Measurements from ENCODE around the gene ZNF70. TPM values are rescaled to one million over a fixed set of nuclear protein-coding genes. Genes with fewer than 3 reads are reported as not detected.

ZNF70 gene
- total and polyA plus RNA-seq, 9 of the 15 experiments (the other 6 are each of a cell fraction or from before 2014, with no cell fraction given), result 0.14 to 3.3 (median 1.4) TPM

DNA sequence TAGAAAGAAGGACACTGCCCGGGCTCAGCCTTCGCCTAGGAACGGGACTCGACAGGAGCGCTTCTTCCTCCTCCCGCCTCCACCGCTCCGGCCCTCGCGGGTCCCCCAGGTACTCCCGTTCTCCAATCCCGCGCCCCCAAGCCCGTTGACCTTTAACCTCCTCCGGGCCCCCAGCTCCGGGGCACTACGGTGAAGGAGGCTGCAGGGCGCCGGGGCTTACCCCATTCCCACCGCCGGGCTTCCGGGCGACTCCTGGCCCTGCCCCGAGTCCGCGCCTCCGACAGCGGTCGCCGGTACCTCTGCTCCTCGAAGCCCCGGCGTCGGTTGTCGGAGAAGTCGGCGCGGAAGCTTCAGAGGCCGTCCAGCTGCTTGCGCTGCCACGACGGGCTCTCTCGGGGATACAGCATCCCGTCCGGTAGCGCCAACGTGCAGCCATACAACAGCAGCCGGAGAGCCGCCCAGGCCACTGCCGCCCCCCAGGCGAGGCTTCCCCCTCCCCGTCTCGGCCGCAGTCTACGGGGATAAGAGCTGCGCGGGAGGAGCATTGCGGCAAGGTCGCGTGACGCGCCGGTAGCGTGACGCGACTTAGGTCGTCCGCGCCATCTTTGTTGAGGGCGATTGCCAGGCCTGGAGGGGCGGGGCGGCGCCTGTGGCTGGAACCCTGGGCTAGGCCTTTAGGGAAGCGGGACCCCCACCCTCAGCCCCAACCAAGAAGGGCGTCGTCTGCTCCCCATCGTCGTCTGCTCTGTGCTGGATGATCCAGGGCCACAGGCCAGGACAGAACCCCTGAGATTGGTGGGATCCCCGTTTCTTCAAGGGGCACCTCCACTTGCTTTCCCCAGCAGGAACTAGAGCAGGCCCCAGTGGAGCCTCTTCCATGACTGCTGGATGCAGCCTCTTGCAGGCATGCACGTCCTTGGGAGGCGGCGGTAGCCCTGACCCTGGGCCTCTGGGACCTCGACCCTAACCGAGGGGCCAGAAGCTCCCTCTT is 33.8 kb downstream of the ZNF70 start (continued):
- TF ChIP-seq ATF7 (IDR thresholded peaks at IDR 0.05) (peak; percentile 59; the same call in 1 of the 2 replicates), GABPB1 (CRISPR knock-in tag; IDR thresholded peaks at IDR 0.05) (peak; percentile 74), ATF1 (CRISPR knock-in tag; IDR thresholded peaks at IDR 0.05) (peak; percentile 86), ATF1 (tag; IDR thresholded peaks at IDR 0.05) (peak; percentile 99), ZNF584 (CRISPR knock-in tag; IDR thresholded peaks at IDR 0.05; ENCODE audit: low read depth) (0 out of 2 replicates have a peak, but pooled peaks have one; percentile 32), EZH2 (IDR thresholded peaks at IDR 0.05; ENCODE audit: borderline replicate concordance, low read depth, low read length) (no peak), POU5F1 (IDR thresholded peaks at IDR 0.05; ENCODE audit: borderline replicate concordance, low read depth, low read length, partially characterized antibody) (no peak), NUFIP1 (IDR thresholded peaks at IDR 0.05; ENCODE audit: partially characterized antibody) (no peak), NR1H2 (CRISPR knock-in tag; IDR thresholded peaks at IDR 0.05) (no peak), U2AF1 (optimal IDR thresholded peaks at IDR 0.05; ENCODE audit: low read depth, low read length) (no peak), GATAD2B (IDR thresholded peaks at IDR 0.05; ENCODE audit: borderline replicate concordance) (no peak), HDAC1 (IDR thresholded peaks at IDR 0.05) (peak in 1 of 2 experiments; percentile 73; a peak in 2 of 4 replicates), ZNF561 (CRISPR knock-in tag; conservative IDR thresholded peaks at IDR 0.05) (no peak), ETS2 (tag; IDR thresholded peaks at IDR 0.05; ENCODE audit: borderline replicate concordance, poor library complexity, severe bottlenecking) (no peak), PPARD (CRISPR knock-in tag; IDR thresholded peaks at IDR 0.05) (no peak)
- TF ChIP-seq, protein P1, sequence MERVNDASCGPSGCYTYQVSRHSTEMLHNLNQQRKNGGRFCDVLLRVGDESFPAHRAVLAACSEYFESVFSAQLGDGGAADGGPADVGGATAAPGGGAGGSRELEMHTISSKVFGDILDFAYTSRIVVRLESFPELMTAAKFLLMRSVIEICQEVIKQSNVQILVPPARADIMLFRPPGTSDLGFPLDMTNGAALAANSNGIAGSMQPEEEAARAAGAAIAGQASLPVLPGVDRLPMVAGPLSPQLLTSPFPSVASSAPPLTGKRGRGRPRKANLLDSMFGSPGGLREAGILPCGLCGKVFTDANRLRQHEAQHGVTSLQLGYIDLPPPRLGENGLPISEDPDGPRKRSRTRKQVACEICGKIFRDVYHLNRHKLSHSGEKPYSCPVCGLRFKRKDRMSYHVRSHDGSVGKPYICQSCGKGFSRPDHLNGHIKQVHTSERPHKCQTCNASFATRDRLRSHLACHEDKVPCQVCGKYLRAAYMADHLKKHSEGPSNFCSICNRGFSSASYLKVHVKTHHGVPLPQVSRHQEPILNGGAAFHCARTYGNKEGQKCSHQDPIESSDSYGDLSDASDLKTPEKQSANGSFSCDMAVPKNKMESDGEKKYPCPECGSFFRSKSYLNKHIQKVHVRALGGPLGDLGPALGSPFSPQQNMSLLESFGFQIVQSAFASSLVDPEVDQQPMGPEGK (CRISPR knock-in tag; IDR thresholded peaks at IDR 0.05; ENCODE audit: borderline replicate concordance), result no peak
- TF ChIP-seq, protein P2, sequence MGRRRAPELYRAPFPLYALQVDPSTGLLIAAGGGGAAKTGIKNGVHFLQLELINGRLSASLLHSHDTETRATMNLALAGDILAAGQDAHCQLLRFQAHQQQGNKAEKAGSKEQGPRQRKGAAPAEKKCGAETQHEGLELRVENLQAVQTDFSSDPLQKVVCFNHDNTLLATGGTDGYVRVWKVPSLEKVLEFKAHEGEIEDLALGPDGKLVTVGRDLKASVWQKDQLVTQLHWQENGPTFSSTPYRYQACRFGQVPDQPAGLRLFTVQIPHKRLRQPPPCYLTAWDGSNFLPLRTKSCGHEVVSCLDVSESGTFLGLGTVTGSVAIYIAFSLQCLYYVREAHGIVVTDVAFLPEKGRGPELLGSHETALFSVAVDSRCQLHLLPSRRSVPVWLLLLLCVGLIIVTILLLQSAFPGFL (CRISPR knock-in tag; IDR thresholded peaks at IDR 0.05), result no peak
- TF ChIP-seq, protein P3, sequence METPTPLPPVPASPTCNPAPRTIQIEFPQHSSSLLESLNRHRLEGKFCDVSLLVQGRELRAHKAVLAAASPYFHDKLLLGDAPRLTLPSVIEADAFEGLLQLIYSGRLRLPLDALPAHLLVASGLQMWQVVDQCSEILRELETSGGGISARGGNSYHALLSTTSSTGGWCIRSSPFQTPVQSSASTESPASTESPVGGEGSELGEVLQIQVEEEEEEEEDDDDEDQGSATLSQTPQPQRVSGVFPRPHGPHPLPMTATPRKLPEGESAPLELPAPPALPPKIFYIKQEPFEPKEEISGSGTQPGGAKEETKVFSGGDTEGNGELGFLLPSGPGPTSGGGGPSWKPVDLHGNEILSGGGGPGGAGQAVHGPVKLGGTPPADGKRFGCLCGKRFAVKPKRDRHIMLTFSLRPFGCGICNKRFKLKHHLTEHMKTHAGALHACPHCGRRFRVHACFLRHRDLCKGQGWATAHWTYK (CRISPR knock-in tag; IDR thresholded peaks at IDR 0.05), result no peak
- TF ChIP-seq, protein P4, sequence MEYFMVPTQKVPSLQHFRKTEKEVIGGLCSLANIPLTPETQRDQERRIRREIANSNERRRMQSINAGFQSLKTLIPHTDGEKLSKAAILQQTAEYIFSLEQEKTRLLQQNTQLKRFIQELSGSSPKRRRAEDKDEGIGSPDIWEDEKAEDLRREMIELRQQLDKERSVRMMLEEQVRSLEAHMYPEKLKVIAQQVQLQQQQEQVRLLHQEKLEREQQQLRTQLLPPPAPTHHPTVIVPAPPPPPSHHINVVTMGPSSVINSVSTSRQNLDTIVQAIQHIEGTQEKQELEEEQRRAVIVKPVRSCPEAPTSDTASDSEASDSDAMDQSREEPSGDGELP (CRISPR knock-in tag; IDR thresholded peaks at IDR 0.05; ENCODE audit: borderline replicate concordance), result peak; percentile 84
- TF ChIP-seq, protein P5, sequence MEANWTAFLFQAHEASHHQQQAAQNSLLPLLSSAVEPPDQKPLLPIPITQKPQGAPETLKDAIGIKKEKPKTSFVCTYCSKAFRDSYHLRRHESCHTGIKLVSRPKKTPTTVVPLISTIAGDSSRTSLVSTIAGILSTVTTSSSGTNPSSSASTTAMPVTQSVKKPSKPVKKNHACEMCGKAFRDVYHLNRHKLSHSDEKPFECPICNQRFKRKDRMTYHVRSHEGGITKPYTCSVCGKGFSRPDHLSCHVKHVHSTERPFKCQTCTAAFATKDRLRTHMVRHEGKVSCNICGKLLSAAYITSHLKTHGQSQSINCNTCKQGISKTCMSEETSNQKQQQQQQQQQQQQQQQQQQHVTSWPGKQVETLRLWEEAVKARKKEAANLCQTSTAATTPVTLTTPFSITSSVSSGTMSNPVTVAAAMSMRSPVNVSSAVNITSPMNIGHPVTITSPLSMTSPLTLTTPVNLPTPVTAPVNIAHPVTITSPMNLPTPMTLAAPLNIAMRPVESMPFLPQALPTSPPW (CRISPR knock-in tag; IDR thresholded peaks at IDR 0.05), result peak; percentile 92

Data from K562 (cell line).